Cortex of kidney (tissue), 1 donor: ENCODE data around the gene RIMBP2.

ENCODE experiments used
- DNase-seq: peaks from one replicate; lab custom pipeline; 2025; lab: John Stamatoyannopoulos, UW

The RIMBP2 gene

DNA sequence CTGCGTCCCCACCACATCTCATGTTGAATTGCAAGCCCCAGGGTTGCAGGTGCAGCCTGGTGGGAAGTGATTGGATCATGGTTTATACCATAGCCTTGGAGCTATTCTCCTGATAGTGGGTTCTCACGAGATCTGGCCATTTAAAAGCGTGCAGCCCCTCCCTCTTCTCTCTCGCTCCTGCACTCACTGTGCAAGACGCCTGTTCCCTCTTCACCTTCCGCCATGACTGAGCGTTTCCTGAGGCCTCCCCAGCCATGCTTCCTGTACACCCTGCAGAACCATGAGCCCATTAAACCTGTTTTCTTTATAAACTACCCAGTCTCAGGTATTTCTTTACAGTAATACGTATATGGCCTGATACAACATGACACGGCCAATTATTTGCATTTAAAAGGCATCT lies 146.6 kb downstream of the RIMBP2 start:
- no peak for DNase-seq

DNA sequence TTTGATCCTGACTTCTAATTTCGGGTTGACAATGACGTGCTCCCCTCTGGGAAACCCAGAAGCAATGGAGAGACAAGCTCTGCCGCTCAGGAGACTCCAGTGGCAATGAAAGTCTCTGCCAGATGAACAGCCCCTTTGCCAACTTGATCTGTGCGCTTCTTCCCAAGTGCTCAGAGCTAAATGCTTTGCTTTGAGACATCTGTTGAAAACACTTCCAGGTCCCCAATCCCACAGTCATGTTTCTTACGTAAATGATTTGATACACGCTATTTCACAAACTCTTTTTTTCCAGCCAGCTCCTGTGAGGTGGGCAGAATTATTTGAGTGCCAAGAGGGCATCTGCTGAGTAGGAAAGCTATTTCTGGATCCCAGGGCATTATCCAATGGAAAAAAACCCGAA lies 147.6 kb downstream of the RIMBP2 start:
- no peak for DNase-seq

DNA sequence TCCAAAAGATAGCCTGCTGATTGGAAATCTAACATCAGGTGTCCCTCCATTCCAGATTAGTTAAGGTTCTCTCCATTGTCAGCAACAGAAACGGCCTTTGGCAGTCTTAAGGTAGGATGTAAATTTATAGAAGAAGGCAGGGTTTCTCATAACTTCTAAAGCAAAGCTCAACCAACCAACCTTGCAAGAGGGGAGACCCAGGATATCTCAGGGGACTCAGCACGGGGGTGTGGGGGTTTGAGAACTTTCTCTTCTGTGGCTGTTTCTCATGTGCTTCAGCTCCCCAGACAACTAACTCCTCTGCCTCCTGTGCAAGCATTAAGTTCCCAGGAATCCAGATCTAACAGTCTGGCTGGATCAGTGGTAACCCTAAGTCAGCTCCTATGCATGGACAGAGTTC lies 148.1 kb downstream of the RIMBP2 start:
- DNase-seq = no peak

DNA sequence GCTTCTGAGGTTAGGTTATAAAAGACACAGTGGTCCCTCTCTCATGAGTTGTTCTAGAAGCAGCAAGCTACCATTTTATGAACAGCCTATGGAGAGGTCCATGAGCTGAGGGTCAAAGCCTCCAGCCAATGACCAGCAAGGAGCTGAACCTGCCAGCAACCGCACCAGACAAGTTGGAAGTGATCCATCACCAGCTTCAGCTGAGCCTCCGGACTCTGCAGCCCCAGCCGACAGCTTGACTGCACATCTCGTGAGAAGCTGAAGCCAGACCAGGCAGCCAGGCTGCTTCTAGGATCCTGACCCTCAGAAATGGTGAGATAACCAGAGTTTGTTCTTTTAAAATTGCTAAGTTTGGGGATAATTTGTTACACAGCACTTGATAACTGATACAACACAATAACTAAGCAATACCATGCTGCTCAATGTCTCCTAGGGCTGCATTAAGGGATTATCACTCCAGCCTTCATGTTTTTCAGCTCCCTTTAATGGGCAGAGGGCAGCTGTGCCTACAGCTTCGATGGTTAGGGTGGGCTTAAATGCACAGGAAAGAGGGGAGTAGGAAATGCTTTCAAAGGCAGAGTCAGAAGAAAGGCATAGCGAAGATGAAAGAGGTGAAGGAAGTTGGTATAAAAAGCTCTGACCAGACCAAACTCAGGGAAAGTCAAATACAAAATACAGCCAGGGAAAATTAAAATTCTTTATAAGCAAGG lies 149.5 kb downstream of the RIMBP2 start:
- no peak for DNase-seq

DNA sequence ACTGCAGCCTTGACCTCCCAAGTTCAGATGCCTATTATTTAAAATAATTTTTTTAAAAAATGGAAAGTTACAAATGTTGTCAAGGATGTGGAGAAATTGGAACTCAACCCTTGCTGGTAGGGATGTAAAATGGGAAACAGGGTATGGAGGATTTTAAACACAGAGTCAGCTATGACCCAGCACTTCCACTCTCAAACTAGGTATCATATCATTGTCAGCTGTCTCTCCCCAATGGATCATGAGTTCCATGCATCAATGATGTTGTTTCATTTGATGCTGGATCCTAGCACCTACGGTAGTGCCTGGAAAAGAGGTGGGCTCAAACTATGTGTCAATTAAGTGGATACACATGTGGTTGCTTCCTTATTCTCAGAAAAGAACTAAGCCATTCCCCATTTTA lies 150.9 kb downstream of the RIMBP2 start:
- DNase-seq = no peak

DNA sequence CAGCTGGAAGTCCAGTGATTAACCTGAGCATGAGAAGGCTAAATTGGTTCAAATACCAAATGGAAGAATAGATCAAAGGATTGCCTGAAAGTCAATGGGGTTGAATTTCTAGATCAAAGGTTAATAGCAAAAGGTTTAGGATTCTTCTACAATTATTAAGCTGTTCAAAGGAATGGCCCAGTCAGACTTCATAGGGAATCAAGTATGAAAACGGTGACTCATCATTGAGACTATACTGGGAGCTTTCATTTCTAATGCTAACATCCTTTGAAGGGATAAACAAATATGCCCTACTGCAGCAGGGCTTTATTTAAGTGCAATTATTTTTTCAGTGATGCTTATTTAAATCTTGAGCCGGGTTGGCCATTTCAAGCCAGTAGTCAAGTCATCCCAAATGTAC lies 152.8 kb downstream of the RIMBP2 start:
- no peak for DNase-seq

DNA sequence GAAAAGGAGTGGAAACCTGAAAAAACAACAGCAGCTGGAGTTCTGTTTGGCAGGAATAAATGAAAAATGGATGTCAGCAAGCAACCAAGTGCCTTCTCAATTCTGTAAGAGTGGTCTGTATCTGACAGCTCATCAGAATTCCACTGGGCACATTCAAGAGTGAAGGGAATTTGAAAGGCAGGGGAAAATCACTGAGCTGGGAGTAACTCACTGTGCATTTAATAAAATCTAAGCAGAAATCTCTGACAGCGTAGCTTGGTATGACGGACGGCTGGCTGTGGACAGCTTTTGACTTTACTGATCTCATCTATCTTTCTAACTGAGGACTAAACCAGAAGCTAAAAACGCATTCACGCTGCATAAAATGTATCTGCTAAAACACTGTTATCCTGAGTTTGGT lies 153.4 kb downstream of the RIMBP2 start:
- DNase-seq = no peak

DNA sequence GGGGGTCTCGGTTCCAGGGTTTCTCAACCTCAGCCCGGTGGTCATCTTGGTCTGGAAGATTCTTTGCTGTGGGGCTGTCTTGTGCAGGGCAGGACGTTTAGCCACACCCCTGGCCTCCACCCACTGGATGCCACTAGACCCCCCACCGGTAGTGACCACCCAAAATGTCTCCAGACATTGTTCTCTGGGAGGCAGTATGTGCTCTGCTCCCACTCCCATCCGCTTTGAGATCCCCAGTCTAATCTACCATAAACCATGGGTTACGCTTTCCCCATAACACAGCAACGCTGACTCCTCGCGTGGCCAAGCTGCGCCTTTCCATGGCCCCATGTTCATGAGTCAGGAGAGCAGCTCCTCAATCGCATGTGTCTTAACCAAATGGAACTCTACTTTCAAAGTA lies 155.8 kb downstream of the RIMBP2 start:
- no peak for DNase-seq

DNA sequence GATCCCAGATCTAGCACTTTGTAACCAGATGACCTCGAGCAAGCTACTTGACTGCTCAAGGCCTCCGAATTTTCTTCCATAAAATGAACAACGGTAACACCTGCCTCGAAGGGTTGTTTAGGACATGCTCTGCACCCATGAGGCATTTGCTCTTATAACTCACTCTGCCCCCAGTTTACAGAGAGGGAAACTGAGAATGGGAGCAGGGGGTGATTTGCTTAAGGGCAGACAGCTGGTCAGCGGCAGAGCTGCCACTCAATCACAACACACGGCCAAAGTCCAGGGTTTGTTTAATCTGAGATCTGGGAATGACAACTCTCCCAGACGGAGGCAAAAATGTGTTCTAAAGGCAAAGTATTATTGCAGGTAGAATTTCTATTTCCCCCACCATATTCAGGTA lies 156.3 kb downstream of the RIMBP2 start:
- DNase-seq = no peak

DNA sequence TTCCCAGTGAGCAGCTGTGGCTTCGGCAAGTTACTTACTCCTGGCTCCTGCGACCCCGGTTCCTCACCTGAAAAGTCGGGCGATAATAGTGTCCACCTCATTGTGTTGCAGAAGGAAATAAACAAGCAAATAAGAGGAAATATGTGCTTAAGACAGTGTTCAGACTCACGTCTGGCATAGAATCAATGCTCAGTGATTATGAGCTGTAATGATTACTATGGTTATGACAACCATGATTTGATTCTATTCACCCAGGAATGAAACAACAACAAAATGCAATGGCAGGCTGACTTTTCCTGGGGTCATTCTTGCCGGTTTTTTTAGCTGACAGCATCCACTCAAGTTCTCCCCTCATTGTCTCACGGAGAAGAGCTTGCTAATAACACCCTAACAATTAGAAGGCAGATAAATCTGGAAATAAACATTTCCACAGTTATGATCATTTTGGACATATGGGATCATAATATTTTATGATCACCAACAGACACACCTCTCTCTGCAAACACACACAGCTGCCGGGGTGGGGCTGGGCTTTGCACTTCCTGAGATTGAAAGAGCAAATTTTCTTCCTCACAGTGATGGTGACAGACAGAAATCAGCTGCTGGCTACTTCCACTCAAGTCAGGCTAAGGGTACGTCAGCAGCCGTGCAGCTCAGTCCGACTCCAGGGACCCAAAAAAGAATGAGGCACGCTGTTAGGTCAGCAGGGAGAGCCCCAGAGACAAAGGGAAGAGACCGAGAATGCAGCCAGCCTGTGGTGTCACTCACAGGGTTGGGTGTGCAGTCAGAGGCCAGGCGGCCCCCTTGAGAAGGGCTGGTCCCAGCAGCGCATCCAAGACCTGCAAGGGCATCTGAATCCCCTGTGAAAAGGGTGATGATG lies 158.0 kb downstream of the RIMBP2 start:
- DNase-seq = no peak

DNA sequence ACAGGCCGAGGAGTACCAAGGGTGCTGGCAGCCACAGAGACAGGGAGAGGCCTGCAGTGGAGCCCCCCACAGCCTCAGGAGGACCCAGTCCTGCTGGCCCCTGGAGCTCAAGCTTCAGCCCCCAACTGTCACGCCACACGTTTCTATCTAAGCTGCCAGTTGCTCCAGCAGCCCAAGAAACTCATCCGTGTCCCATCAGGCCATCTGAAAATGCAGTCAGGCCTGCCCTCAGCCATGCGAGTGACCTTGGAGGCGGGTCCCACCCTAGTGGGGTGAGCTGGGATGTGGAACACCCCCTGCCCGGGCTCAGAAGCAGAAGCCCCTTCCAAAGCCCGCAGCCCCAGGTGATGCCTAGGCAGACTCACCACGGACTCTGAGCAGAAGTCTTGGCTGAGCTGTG lies 158.9 kb downstream of the RIMBP2 start:
- DNase-seq = no peak

DNA sequence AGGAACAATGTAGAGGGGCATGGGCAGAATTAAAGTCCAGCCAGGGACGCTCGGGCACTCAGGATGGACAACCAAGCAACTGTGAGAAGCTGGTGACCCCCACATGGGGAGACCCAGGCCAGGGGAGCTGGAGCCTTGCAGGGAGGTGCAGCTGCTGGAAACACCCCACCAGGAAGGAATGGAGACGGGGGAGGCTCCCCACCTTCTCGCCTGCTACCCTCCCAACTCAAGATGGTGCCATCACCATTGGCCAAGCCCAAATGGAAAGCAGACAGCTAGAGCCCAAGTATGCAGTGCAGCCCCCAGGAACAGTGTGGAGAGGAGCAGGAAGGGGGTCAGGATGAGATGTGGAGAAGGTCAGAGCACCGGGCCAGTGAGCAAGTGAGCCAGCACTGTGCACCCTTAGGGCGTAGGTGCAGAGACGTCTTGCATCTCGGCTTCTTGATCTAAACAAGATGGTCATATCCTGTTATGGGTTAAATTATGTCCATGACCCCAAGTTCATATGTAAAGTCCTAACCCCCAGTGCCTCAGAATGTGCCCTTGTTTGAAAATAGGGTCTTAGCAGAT lies 159.5 kb downstream of the RIMBP2 start:
- DNase-seq = no peak

DNA sequence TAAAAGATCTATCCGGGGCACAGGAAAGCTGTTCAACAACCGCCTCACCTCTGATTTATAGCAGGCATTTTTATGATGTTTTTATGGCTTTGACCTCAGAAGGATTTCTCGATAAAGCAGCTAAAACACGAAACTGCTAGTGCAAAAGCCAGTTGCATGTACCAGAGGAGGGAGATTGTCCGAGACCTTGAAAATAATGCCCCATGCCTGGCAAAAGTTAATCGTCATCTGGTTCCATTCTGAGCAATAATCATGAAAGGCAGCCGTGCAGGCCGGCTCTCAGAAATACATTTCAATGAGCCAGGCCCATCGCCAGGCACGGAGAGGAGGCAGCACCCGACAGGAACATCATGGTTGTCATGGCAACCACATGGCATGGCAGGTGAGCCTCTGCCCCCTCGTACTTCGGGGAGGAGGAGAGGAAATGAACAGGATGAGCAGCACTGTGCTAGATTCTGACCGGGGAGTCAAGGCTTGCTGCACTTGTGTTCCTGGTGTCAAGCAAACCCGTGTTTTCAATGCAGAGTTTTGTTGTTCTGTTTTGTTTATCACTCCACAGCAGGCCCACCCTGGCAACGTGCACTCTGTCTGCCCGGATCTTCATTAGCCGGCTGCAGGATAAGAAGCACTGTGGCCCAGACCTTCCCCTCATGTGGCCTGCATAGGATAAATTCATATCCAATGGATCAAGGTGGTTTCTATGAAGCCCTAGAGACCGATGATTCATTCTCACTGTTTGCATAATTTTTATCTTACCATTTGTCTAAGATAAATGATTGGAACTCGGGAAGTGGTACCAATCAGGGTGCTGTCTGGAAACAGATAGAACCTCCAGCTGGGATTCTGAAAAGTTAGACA lies 160.2 kb downstream of the RIMBP2 start:
- DNase-seq = no peak

DNA sequence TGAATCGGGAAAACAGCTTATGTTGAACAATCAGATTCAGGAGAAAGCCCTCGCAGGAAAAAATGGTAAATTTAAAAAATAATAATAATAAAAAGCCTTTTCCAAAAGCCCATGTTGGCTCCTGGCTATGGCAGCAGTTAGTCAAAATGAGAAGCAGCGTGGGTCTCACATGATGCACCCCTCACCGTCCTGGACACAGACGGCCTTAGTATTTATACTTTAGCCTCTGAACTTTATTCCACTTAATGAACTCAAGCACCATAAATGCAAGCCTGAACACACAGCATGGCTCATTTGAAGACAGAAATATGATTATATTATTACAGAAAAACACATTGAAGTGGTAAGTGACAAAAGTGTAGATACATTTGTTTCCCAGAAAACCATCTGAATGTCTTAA lies 160.9 kb downstream of the RIMBP2 start:
- DNase-seq = no peak

DNA sequence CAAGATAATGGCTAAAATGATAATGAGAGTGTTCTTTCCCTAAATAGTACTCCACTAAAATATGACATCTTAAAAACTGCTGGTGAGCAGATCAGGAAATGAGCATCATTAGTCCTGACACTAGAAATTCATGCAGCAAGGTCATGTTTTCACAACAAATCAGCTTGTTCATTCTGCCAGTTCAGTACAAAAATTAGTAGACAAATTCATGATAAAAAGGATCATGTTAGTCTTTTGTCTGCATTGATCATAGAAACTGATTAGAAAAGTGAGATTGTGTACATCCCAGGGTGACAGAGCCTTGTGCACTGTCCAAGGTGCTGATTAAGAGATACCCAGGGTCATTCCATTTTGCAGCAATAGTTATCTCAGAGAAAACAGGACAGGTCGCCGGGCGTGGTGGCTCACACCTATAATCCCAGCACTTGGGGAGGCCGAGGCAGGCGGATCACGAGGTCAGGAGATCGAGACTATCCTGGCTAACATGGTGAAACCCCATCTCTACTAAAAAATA lies 163.6 kb downstream of the RIMBP2 start:
- DNase-seq = no peak

DNA sequence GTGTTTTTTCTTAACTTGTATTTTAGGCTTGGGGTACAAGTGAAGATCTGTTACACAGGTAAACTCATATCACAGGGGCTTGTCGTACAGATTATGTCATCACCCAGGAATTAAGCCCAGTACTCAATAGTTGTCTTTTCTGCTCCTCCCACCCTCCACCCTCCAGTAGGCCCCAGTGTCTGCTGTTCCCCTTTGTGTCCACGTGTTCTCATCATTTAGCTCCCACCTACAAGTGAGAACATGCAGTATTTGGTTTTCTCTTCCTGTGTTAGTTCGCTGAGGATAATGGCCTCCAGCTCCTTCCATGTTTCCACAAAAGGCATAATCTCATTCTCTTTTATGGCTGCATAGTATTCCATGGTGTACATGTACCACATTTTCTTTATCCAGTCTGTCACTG lies 166.7 kb downstream of the RIMBP2 start:
- no peak for DNase-seq

DNA sequence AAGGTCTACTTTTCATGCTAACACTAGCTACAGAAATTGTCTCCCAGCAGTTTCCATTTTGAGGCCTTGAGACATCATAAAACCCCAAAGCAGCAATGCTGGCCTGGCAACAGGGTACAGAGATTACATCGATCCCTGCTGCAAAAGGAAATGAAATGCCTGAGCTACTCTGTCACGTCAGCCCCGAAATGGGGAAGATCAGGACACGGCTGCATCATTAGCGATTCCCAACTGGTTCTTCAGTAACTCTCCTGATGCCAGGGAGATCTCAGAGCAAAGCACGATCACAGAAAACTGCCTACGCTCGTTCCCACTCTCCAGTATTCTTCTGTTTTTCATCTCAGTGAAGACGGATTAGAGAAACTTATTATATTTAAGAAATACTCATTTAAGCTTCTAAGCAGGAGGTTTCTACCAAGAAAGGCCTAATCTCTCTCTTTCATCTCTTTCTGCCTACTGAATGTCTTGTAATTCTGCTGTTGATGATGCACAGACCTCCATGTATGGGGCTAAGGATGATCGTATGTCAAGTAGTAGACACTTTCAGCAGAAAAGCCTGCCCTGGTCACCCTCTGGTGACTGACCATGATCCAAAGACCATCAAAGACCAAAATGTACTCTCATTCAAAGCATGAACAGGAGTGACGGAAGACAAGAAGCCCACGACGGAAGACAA lies 168.5 kb downstream of the RIMBP2 start:
- no peak for DNase-seq

DNA sequence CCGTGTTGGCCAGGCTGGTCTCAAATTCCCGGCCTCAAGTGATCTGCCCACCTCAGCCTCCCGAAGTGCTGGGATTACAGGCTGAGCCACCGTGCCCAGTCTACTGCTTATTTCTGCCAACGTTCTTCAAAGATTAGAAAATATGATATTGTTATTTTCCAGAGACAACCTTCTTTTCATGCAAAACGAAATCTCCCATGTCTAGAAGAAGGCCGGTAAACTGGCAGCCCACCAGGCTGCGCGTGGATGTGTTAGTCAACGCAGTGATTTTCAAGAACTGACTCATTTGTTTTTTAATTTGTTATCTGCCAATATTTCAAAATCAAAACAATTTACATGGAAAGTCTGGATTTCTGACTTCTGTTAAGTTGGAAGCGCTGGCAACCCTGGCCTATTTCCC lies 169.6 kb downstream of the RIMBP2 start:
- no peak for DNase-seq

DNA sequence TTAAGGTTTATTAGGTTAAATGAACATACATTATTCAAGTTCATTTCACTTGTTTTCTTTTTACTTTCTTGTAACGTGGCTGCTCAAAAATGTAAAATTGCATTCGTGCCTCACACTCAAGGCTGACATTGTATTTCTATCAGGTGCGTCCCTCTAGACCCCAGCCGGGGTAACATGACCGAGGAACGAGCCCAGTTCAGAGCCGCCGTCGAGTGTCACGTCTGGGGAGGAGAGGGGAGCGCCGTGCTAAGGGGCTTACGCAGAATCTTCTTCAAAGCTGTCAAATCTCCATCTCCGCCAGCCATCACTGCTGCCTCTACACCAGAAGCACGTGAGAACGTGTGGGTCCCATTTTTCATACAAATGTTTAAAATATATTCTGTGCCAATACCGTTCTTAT lies 170.6 kb downstream of the RIMBP2 start:
- no peak for DNase-seq

DNA sequence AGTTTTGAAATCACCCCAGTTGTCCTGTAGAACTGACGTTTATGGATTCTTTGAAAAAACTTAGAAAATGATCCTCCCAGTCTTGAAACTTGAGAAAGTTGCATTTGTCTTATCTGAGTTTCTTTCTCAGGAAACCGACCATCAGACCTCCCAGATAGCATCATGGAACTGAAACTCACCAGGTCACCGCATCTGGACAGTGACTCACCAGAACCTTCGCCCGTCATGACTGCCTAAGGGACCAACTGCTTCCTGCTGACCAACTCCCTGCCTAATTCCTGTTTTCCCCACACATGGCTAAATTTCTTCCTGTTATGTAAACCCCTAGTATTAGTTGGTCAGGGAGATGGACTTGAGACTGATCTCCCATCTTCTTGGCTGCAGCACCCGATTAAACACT lies 175.7 kb downstream of the RIMBP2 start:
- no peak for DNase-seq

DNA sequence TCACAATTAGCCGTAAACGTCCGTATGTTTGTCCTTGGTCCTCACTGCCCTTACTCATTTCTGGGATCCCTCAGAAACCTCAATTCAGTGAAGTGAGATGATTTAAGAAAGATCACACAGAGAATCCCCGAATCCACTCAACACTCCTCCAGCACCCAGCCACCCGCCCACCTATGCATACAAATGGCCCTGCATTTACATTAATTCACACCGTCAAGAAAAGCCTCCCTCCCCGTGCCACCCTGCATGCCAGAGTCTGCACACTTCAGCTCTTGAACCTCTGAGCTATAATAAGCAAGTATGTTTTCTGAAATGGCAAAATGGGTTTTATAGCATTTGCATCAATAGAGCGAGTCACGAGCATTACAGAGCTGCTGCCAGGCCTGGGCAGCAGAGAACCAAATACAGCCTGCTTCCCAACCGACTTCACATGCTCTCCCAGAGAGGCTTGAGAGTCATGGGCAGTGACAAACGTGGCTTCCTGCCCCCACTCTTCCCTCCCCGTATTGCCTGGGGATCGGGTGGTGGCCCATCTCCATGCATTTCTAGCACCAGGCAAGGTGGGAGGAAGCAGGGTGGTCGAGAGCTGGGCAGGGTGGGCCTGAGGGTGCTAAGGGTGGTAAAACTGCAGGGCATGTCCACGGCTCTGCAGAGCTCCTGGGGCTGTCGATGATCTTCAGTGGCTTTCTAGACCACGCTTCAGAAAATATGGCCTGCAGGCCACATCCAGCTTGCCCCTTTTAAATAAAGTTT lies 177.6 kb downstream of the RIMBP2 start:
- no peak for DNase-seq
